ENCODE measurements around the gene HOXA1. TPM values are rescaled to one million over a fixed set of nuclear protein-coding genes. Genes with fewer than 3 reads are reported as not detected.

HOXA1 gene
- total RNA-seq, 4 donors from 2014 or later: 1.6 to 2.5 (median 2.2) TPM

GRCh38 chr7:27093184-27093895 is 2.5 kb downstream of the HOXA1 start:
- Histone ChIP-seq H3K9me3 (no peaks in the 10 kb centered on the region), H3K27ac (no peak overlapping the region), H3K4me1 (peaks cover 0 to 39% (median 3%) of the 10 kb centered on the region in 3 donors), H3K36me3 (no peaks in the 10 kb centered on the region), H3K27me3 (peaks cover 0 to 20% (median under 1%) of the 10 kb centered on the region in 4 donors), H3K4me3 (no peak overlapping the region)
- no peak for DNase-seq
- 76 to 77% methylated on average over 6 of the region's 6 CpGs for WGBS, 2 donors
- TF ChIP-seq CTCF (IDR thresholded peaks at IDR 0.05) (no peak), POLR2A (IDR thresholded peaks at IDR 0.05) (no peak)
- intact Hi-C loops (cut with DNase I): no loop called here

- H3K4me1 ChIP-seq: peaks cover 0 to 39% (median 3%) of the 10 kb centered on the region in 3 donors
- no peak for TF ChIP-seq POLR2A (IDR thresholded peaks at IDR 0.05)
- no peak for TF ChIP-seq CTCF (IDR thresholded peaks at IDR 0.05)
- no peak for DNase-seq
- H3K27me3 ChIP-seq: peaks cover 0 to 25% (median 3%) of the 10 kb centered on the region in 4 donors
- H3K36me3 ChIP-seq: no peaks in the 10 kb centered on the region
- no peak overlapping the region for H3K27ac ChIP-seq
- intact Hi-C loops (cut with DNase I): no loop called here
- no peak overlapping the region for H3K4me3 ChIP-seq
- no peaks in the 10 kb centered on the region for H3K9me3 ChIP-seq
- 84 to 95% methylated on average over 1 of the region's 1 CpG for WGBS, 2 donors
Observed at GRCh38 chr7:27092819-27093110, 3.0 kb downstream of the HOXA1 start.

GRCh38 chr7:27091941-27092818 is 3.6 kb downstream of the HOXA1 start:
- TF ChIP-seq POLR2A (IDR thresholded peaks at IDR 0.05) (no peak), CTCF (IDR thresholded peaks at IDR 0.05) (no peak)
- Histone ChIP-seq H3K36me3 (no peaks in the 10 kb centered on the region), H3K27ac (no peak overlapping the region), H3K27me3 (peaks cover 0 to 31% (median 4%) of the 10 kb centered on the region in 4 donors), H3K4me1 (peaks cover 0 to 33% (median 0%) of the 10 kb centered on the region in 3 donors), H3K4me3 (no peak overlapping the region), H3K9me3 (no peaks in the 10 kb centered on the region)
- no peak for DNase-seq
- intact Hi-C loops (cut with DNase I): no loop called here
- WGBS, 2 donors: 67 to 72% methylated on average over 8 to 9 of the region's 9 CpGs

- H3K27ac ChIP-seq: no peak overlapping the region
- peaks cover 0 to 30% (median 0%) of the 10 kb centered on the region in 3 donors for H3K4me1 ChIP-seq
- no peaks in the 10 kb centered on the region for H3K9me3 ChIP-seq
- no peaks in the 10 kb centered on the region for H3K36me3 ChIP-seq
- H3K4me3 ChIP-seq: no peak overlapping the region
- H3K27me3 ChIP-seq: peaks cover 0 to 35% (median 4%) of the 10 kb centered on the region in 4 donors
- no peak for TF ChIP-seq CTCF (IDR thresholded peaks at IDR 0.05)
- TF ChIP-seq POLR2A (IDR thresholded peaks at IDR 0.05): no peak
- DNase-seq: no peak
- intact Hi-C loops (cut with DNase I): no loop called here
- WGBS, 2 donors: 41 to 60% methylated on average over 3 of the region's 3 CpGs
Observed at GRCh38 chr7:27091105-27091504, 4.7 kb downstream of the HOXA1 start.

Measured in esophagus squamous epithelium (tissue), 5 donors.